22Rv1 (cell line): ENCODE results near the gene DUSP14.
"Not testable (repeated sequence)": the region's sequence is repeated elsewhere in the genome, so short reads cannot be mapped to it uniquely, and the experiment has no call there.

Source experiments
- ZFX ChIP-seq: fragments of 450-650 bp; IDR thresholded peaks from 2 replicates; pipeline ENCODE4 v1.6.1; 2017; ENCODE audit warnings: antibody characterized with exemption, borderline replicate concordance
- TF ChIP-seq, protein P1 (sequence below): fragments of 450-650 bp; IDR thresholded peaks from 2 replicates; pipeline ENCODE4 v1.5.1; 2017; ENCODE audit warnings: mild to moderate bottlenecking

DNA sequence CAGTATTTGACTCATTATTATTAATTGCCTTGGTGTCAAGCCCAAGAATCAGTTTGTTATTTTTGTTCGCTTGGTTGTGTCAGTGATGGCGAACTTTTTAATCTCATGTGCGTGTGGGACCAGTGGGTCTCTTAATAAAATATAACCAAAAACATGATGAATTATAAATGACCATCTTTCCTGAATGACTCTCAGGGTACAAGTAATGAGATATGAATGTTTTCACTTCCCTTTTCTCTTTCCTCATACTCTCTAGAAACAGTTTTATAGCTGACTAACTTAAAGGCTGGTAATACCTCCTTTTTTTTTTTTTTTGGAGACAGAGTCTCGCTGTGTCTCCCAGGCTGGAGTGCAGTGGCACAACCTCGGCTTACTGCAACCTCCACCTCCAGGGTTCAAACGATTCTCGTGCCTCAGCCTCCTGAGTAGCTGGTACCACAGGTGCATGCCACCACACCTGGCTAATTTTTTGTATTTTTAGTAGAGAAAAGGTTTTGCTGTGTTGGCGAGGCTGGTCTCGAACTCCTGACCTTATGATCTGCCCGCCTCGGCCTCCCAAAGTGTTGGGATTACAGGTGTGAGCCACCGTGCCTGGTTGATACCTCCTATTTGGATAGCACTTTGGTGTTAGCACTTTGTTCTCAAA, 48.2 kb upstream of the DUSP14 start:
- TF ChIP-seq, protein P1, sequence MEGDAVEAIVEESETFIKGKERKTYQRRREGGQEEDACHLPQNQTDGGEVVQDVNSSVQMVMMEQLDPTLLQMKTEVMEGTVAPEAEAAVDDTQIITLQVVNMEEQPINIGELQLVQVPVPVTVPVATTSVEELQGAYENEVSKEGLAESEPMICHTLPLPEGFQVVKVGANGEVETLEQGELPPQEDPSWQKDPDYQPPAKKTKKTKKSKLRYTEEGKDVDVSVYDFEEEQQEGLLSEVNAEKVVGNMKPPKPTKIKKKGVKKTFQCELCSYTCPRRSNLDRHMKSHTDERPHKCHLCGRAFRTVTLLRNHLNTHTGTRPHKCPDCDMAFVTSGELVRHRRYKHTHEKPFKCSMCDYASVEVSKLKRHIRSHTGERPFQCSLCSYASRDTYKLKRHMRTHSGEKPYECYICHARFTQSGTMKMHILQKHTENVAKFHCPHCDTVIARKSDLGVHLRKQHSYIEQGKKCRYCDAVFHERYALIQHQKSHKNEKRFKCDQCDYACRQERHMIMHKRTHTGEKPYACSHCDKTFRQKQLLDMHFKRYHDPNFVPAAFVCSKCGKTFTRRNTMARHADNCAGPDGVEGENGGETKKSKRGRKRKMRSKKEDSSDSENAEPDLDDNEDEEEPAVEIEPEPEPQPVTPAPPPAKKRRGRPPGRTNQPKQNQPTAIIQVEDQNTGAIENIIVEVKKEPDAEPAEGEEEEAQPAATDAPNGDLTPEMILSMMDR: not testable (repeated sequence)
- not testable (repeated sequence) for TF ChIP-seq ZFX
